ENCODE measurements around the gene CDH4.

DNA sequence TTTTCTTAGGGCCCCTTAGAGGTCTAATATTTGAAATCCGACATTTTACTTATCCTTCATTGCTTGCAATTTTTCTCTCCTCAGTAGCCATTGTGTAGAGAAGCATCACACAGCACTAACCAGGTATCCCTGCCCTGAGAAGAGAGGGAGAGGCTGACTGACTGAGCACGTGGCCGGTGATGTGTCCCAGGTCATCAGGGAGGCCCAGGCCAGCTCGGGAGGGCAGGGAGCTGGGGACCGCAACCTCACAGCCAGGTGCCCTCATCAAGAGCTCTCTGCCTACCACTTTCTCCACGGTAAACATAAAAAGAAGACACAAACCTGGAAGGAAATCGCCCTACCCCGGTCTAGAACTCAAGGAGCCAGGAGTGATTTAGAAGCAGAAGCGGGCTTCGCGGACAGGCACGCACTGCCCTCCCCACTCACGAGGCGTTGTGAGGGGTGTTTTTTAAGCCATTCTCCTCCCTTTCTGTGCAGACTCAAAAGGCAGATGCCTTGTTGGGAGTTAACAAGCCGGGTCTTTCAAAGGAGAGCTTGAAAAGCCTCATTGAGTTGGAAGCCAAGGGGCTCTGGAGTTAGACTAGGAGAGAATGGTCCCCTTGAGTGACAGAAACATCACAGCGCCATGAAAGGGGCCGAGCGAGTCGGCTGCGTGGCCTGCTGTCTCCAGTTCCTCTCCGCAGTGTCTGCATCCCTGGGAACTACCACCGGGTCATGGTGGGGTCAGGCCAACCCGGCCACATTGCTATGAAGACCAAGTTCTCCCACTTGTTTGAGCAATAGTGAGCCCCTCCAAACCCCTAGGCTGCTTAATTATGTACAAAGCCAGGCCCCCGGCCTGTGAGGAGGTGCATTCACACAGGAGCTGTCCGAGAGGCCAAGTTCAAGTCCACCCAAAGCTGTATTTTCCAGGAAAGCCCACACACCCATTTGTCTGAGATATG is 285.4 kb downstream of the CDH4 start:
- TF ChIP-seq CTCF (IDR thresholded peaks at IDR 0.05) (no peak), POLR2A (IDR thresholded peaks at IDR 0.05) (no peak), EP300 (IDR thresholded peaks at IDR 0.05) (no peak)

Measured in ovary (tissue), 3 donors.